Astrocyte of the cerebellum (primary cell): ENCODE data around the gene GH2.
"Not testable (repeated sequence)": the region's sequence is repeated elsewhere in the genome, so short reads cannot be mapped to it uniquely, and the experiment has no call there.

Source experiments
- DNase-seq: peaks from one replicate; pipeline ENCODE4 v3.0.0-alpha.2; 2011; ENCODE audit warnings: low read depth
- H3K4me3 ChIP-seq: 2 replicates; pipeline ENCODE4 v1.5.1; 2011; ENCODE audit warnings: mild to moderate bottlenecking, low read depth, low read length, moderate library complexity
- CTCF ChIP-seq: IDR thresholded peaks from 2 replicates; pipeline ENCODE4 v1.5.1; 2012; ENCODE audit warnings: low read length, low read depth, moderate library complexity, mild to moderate bottlenecking; ENCODE audit errors: missing control alignments
- in situ Hi-C: cut with HindIII; loops from 2 replicates; pipeline ENCODE4 v1.10.0; 2017; ENCODE audit warnings: low sequenced_read_pairs

GH2 gene

GRCh38 chr17:63869491-63870291 is 12.1 kb downstream of the GH2 start:
- H3K4me3 ChIP-seq, DNase-seq, in situ Hi-C loops: not testable (repeated sequence)
- TF ChIP-seq CTCF: peak; percentile 18

GRCh38 chr17:63866625-63867024 is 15.1 kb downstream of the GH2 start:
- peak; percentile 32 for TF ChIP-seq CTCF
- H3K4me3 ChIP-seq, in situ Hi-C loops, DNase-seq: not testable (repeated sequence)

GRCh38 chr17:63859257-63859656 is 22.5 kb downstream of the GH2 start:
- no peak overlapping the region for H3K4me3 ChIP-seq
- DNase-seq: no peak
- no peak for TF ChIP-seq CTCF
- in situ Hi-C loops: no loop called here

- in situ Hi-C loops, H3K4me3 ChIP-seq, DNase-seq: not testable (repeated sequence)
These were observed 25.3 kb downstream of the GH2 start for GRCh38 chr17:63856425-63856824.

- no peak for DNase-seq
- in situ Hi-C loops: no loop called here
- no peak for TF ChIP-seq CTCF
- no peak overlapping the region for H3K4me3 ChIP-seq
These were observed 26.6 kb downstream of the GH2 start for GRCh38 chr17:63855185-63855584.

GRCh38 chr17:63854709-63855108 is 27.0 kb downstream of the GH2 start:
- H3K4me3 ChIP-seq: no peak overlapping the region
- no peak for TF ChIP-seq CTCF
- DNase-seq: no peak
- in situ Hi-C loops: no loop called here

- TF ChIP-seq CTCF: no peak
- no peak for DNase-seq
- in situ Hi-C loops: no loop called here
- no peak overlapping the region for H3K4me3 ChIP-seq
These were observed 28.5 kb downstream of the GH2 start for GRCh38 chr17:63853260-63853659.
